Upper lobe of left lung (tissue), 6 donors: ENCODE measurements around the gene RIT2. TPM values are rescaled to one million over a fixed set of nuclear protein-coding genes. Genes with fewer than 3 reads are reported as not detected.

Experiments used
- ATAC-seq, 2 donors: fragments of 200-7000 bp; cut with Tn5 transposase; one replicate each; pipeline ENCODE4 v1.9.1; 2022; ENCODE audit warnings: mild to moderate bottlenecking in 2 of 2, moderate library complexity in 2 of 2; ENCODE audit not compliant: low FRiP score in 2 of 2
- DNase-seq, 2 donors: peaks; one replicate each; pipeline ENCODE4 v3.0.0-alpha.2; 2019 to 2020
- H3K27ac ChIP-seq, 4 donors: fragments of 200-600 bp; sonication (generic); one replicate each; pipeline ENCODE4 v1.5.1; 2016 to 2019
- H3K27me3 ChIP-seq, 4 donors: fragments of 200-600 bp; sonication (generic); one replicate each; pipeline ENCODE4 v1.5.1; 2017 to 2019
- H3K36me3 ChIP-seq, 4 donors: fragments of 200-600 bp; sonication (generic); one replicate each; pipeline ENCODE4 v1.5.1; 2016 to 2019
- H3K4me1 ChIP-seq, 4 donors: fragments of 200-600 bp; sonication (generic); one replicate each; pipeline ENCODE4 v1.5.1; 2018 to 2019
- H3K4me3 ChIP-seq, 4 donors: fragments of 200-600 bp; sonication (generic); one replicate each; pipeline ENCODE4 v1.5.1; 2017 to 2019; ENCODE audit warnings: mild to moderate bottlenecking in 2 of 4, moderate library complexity in 1 of 4
- H3K9me3 ChIP-seq, 4 donors: fragments of 200-600 bp; sonication (generic); one replicate each; pipeline ENCODE4 v1.5.1; 2018 to 2019
- EP300 ChIP-seq, 4 donors: sonication (generic); formaldehyde crosslinking; IDR thresholded peaks; one replicate each; pipeline ENCODE4 v1.5.1; 2017; ENCODE audit warnings: antibody characterized with exemption in 4 of 4, control low read depth in 2 of 4
- POLR2A ChIP-seq, 4 donors: fragments of 450-650 bp; IDR thresholded peaks; one replicate each; pipeline ENCODE4 v1.5.1; 2016 to 2017; ENCODE audit warnings: antibody characterized with exemption in 4 of 4, mild to moderate bottlenecking in 2 of 4
- POLR2AphosphoS5 ChIP-seq, 2 donors: sonication (generic); formaldehyde crosslinking; IDR thresholded peaks; one replicate each; pipeline ENCODE4 v1.5.1; 2017; ENCODE audit warnings: antibody characterized with exemption in 2 of 2
- WGBS, 2 donors: methylation state at CpG; one replicate each; pipeline ENCODE4 v1.1.5; 2017 to 2018; 5-methylcytosine and 5-hydroxymethylcytosine counted together
- total RNA-seq, 6 donors: library from RNA; depleted of rRNA in 4 of 6; stranded (reverse); fragments of >200 nt in 4 of 6; gene quantifications; one replicate each; pipeline versions ENCODE4 v1.1.0 to v1.2.1, GENCODE V29; 2016 to 2021
- TF ChIP-seq, protein P1 (sequence below), 6 experiments: fragments of 450-650 bp in 4 of 6; fragments of 200-600 bp in 2 of 6; sonication (generic) in 2 of 6; IDR thresholded peaks; one replicate each; pipeline ENCODE4 v1.5.1; 2016 to 2019; ENCODE audit warnings: antibody characterized with exemption in 6 of 6
- donor health status: DM: no; HTN: no; CAD: no; lungs with moderate emphysema.
- donor health status: DM: no; HTN: yes; CAD: no; lungs with severe emphysema.

The RIT2 gene
- total RNA-seq, 6 donors from 2014 or later: not detected

DNA sequence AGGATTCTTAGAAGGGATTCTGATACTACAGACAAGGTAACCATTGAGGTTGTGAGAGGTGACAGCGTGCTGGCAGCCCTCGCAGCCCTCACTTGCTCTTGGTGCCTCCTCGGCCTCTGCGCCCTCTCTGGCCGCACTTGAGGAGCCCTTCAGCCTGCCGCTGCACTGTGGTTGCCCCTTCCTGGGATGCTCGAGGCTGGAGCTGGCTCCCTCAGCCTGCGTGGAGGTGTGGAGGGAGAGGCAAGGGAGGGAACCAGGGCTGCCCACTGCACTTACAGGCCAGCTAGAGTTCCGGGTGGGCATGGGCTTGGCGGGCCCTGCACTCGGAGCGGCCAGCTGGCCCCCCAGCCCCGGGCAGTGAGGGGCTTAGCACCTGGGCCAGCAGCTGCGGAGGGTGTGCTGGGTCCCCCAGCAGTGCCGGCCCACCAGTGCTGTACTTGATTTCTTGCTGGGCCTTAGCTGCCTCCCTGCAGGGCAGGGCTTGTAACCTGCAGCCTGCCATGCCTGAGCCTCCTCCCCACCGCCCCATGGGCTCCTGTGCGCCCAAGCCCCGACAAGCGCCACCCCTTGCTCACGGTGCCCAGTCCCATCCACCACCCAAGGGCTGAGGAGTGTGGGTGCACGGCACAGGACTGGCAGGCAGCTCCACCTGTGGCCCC, 23.9 kb upstream of the RIT2 start:
- DNase-seq: peak in 1 of 2 donors; percentile 58
- Histone ChIP-seq H3K9me3 (no peaks in the 10 kb centered on the region), H3K27me3 (no peaks in the 10 kb centered on the region), H3K27ac (no peak overlapping the region), H3K4me1 (no peaks in the 10 kb centered on the region), H3K36me3 (no peaks in the 10 kb centered on the region), H3K4me3 (no peak overlapping the region)
- TF ChIP-seq POLR2A (IDR thresholded peaks at IDR 0.05) (no peak), POLR2AphosphoS5 (IDR thresholded peaks at IDR 0.05) (no peak), EP300 (IDR thresholded peaks at IDR 0.05) (no peak)
- TF ChIP-seq, protein P1, sequence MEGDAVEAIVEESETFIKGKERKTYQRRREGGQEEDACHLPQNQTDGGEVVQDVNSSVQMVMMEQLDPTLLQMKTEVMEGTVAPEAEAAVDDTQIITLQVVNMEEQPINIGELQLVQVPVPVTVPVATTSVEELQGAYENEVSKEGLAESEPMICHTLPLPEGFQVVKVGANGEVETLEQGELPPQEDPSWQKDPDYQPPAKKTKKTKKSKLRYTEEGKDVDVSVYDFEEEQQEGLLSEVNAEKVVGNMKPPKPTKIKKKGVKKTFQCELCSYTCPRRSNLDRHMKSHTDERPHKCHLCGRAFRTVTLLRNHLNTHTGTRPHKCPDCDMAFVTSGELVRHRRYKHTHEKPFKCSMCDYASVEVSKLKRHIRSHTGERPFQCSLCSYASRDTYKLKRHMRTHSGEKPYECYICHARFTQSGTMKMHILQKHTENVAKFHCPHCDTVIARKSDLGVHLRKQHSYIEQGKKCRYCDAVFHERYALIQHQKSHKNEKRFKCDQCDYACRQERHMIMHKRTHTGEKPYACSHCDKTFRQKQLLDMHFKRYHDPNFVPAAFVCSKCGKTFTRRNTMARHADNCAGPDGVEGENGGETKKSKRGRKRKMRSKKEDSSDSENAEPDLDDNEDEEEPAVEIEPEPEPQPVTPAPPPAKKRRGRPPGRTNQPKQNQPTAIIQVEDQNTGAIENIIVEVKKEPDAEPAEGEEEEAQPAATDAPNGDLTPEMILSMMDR (IDR thresholded peaks at IDR 0.05): no peak
- ATAC-seq: no peak
- 85% methylated on average over 21 of the region's 21 CpGs; no CpG with 5 or more reads in 1 of the 2 donors for WGBS, 2 donors

DNA sequence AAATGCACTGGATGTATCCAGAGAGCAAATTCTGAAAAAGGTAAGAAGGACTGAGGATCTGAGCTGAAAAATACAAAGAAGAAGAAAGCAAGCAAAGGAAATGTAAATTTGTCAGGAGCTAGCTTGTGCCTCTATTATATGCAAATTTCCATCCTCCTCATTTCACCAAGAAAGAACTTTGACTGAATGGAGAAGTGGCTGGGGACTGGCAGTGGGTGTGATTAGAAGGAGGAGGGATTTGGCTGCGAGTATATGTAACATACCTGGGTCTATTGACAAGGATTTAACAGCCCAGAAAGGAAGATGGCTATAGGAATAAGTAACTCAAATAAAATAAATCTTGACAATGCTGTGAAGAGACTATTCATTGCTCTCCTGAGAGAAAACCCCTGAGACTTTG, 19.4 kb upstream of the RIT2 start:
- DNase-seq (no peak), ATAC-seq (no peak)
- WGBS, 2 donors: 83 to 97% methylated on average over 1 of the region's 1 CpG
- no peak overlapping the region for H3K27ac ChIP-seq
- H3K27me3 ChIP-seq: no peaks in the 10 kb centered on the region
- H3K4me3 ChIP-seq: no peak overlapping the region
- TF ChIP-seq POLR2AphosphoS5 (IDR thresholded peaks at IDR 0.05) (no peak), POLR2A (IDR thresholded peaks at IDR 0.05) (no peak), EP300 (IDR thresholded peaks at IDR 0.05) (no peak)
- TF ChIP-seq, protein P1 (IDR thresholded peaks at IDR 0.05): no peak
- no peaks in the 10 kb centered on the region for H3K36me3 ChIP-seq
- no peaks in the 10 kb centered on the region for H3K4me1 ChIP-seq
- no peaks in the 10 kb centered on the region for H3K9me3 ChIP-seq

DNA sequence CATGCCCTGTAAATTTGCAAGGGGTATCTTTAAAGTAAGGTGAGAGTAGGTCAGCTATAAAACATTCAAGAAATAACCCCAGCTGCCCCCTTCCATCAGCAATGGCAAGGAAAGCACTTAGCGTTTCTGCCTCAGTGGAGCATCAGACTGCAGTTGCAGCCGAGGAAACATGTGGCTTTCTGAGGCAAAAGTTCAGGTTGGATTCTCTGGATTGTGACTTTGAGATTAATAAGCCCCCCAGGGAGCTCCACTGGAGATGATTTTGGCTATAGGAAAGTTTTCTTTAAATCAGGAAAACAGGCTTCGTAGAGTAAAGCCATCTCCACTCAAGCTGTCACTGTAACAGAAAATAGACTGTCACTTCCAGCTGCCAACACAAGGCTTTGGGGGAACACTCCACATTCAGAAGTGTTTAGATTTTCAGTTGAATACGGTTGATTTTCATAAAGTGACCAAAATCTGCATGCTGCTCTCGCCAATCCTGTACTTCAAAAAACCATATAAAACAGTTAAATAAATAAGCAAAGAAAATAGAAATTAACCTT, 15.3 kb upstream of the RIT2 start:
- no peak for TF ChIP-seq EP300 (IDR thresholded peaks at IDR 0.05)
- no peak for ATAC-seq

DNA sequence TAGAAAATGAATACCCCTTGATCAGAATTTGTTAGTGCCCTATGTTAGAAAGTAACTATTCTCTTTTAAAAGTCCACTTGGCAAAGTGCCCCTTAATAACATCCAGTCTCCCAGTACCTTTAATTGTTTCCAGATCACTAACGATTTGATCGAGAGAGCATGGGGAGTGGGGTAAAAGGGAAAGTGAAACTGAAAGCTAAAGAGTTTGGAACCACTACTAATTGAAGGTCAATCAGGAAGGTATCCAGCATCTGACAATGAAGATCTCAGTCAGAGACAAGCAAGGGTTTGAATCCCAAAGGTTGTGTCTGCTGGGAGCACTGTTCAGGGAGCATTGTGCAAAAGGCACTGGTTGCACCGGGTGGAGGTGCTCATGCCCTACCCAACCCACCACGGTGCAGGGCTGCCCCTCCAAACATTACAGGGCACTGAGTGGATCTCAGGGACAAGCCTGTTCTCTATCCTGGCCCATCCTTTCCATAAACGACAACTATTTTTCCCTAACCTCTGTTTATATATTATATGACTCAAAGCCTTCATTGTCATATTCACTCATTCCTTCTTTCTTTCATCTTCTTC, 14.6 kb upstream of the RIT2 start:
- H3K4me3 ChIP-seq: peak overlapping the region in 2 of 4 donors; percentile 10 to 16
- TF ChIP-seq POLR2A (IDR thresholded peaks at IDR 0.05) (no peak), EP300 (IDR thresholded peaks at IDR 0.05) (no peak), POLR2AphosphoS5 (IDR thresholded peaks at IDR 0.05) (no peak)
- TF ChIP-seq, protein P1 (IDR thresholded peaks at IDR 0.05): no peak
- DNase-seq: peak in 1 of 2 donors; percentile 8
- no peaks in the 10 kb centered on the region for H3K9me3 ChIP-seq
- 55 to 62% methylated on average over 5 of the region's 5 CpGs for WGBS, 2 donors
- H3K36me3 ChIP-seq: no peaks in the 10 kb centered on the region
- ATAC-seq: peak in 1 of 2 donors; percentile 26
- H3K4me1 ChIP-seq: no peaks in the 10 kb centered on the region
- no peak overlapping the region for H3K27ac ChIP-seq
- no peaks in the 10 kb centered on the region for H3K27me3 ChIP-seq

More for the DNA sequence above, 15.3 kb upstream of the RIT2 start:
- H3K4me1 ChIP-seq: no peaks in the 10 kb centered on the region
- H3K27me3 ChIP-seq: no peaks in the 10 kb centered on the region
- 66 to 68% methylated on average over 5 of the region's 5 CpGs for WGBS, 2 donors
- no peaks in the 10 kb centered on the region for H3K36me3 ChIP-seq
- H3K4me3 ChIP-seq: no peak overlapping the region
- H3K27ac ChIP-seq: no peak overlapping the region
- no peak for DNase-seq
- no peaks in the 10 kb centered on the region for H3K9me3 ChIP-seq

DNA sequence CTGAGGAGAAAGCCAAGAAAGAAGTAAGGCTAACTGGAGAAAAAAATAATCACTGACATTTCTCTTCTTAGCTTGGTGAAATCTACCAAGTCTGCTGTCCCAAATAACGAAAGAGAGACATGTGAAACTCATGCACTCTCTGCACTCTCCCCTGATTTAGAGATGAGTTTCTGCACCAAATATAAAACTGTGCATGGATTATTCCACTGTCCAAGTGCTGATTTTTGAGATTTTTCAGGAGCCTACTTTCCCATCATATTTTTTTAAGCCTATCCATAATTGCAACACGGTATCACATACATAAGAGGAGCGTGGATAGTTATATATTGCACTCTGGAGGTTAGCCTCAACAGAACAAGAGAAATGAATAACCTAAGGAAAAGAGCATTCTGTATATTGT, 10.0 kb upstream of the RIT2 start:
- 75 to 83% methylated on average over 3 of the region's 3 CpGs for WGBS, 2 donors

More for the DNA sequence above, 10.0 kb upstream of the RIT2 start:
- no peaks in the 10 kb centered on the region for H3K4me1 ChIP-seq
- no peaks in the 10 kb centered on the region for H3K27me3 ChIP-seq
- H3K36me3 ChIP-seq: no peaks in the 10 kb centered on the region
- ATAC-seq (no peak), DNase-seq (no peak)
- no peak overlapping the region for H3K27ac ChIP-seq
- no peaks in the 10 kb centered on the region for H3K9me3 ChIP-seq
- H3K4me3 ChIP-seq: no peak overlapping the region
- TF ChIP-seq EP300 (IDR thresholded peaks at IDR 0.05) (no peak), POLR2A (IDR thresholded peaks at IDR 0.05) (no peak), POLR2AphosphoS5 (IDR thresholded peaks at IDR 0.05) (no peak)
- TF ChIP-seq, protein P1 (IDR thresholded peaks at IDR 0.05): no peak
